Trophoblast cell (in vitro differentiated cells and primary cell): ENCODE results near the gene SLC35E2B.
"Not testable (repeated sequence)": the region's sequence is repeated elsewhere in the genome, so short reads cannot be mapped to it uniquely, and the experiment has no call there.

Experiments
- DNase-seq, 2 donors: peaks; one replicate each; pipeline ENCODE4 v3.0.0-alpha.2; 2016
- H2AFZ ChIP-seq: 2 replicates; pipeline ENCODE4 v1.6.1; 2013; ENCODE audit warnings: low read length, moderate library complexity, mild to moderate bottlenecking; ENCODE audit not compliant: insufficient read depth, poor library complexity
- H2AK5ac ChIP-seq: 2 replicates; pipeline ENCODE4 v1.6.1; 2013; ENCODE audit warnings: mild to moderate bottlenecking, low read length
- H2BK120ac ChIP-seq: 2 replicates; pipeline ENCODE4 v1.6.1; 2013; ENCODE audit warnings: low read length, mild to moderate bottlenecking, moderate library complexity; ENCODE audit not compliant: insufficient read depth, poor library complexity
- H2BK12ac ChIP-seq: 2 replicates; pipeline ENCODE4 v1.6.1; 2013; ENCODE audit warnings: mild to moderate bottlenecking, low read length, moderate library complexity
- H2BK5ac ChIP-seq: 2 replicates; pipeline ENCODE4 v1.6.1; 2013; ENCODE audit warnings: low read length, low read depth, moderate library complexity, mild to moderate bottlenecking; ENCODE audit not compliant: poor library complexity
- H3K14ac ChIP-seq: 2 replicates; pipeline ENCODE4 v1.6.1; 2013; ENCODE audit warnings: mild to moderate bottlenecking, low read length
- H3K18ac ChIP-seq: 2 replicates; pipeline ENCODE4 v1.6.1; 2013; ENCODE audit warnings: mild to moderate bottlenecking, low read length
- H3K23ac ChIP-seq: 2 replicates; pipeline ENCODE4 v1.6.1; 2013; ENCODE audit warnings: low read length
- H3K27ac ChIP-seq: 2 replicates; pipeline ENCODE4 v1.5.1; 2013; ENCODE audit warnings: low read depth, mild to moderate bottlenecking, inconsistent platforms, low read length, moderate library complexity
- H3K27me3 ChIP-seq: 2 replicates; pipeline ENCODE4 v1.6.1; 2013; ENCODE audit warnings: inconsistent platforms, mild to moderate bottlenecking, low read length, moderate library complexity; ENCODE audit not compliant: insufficient read depth
- H3K36me3 ChIP-seq, 2 experiments: 1 replicate in 1 of 2; 2 replicates in 1 of 2; pipeline ENCODE4 v1.6.1; 2013; ENCODE audit warnings: low read length in 2 of 2, mild to moderate bottlenecking in 2 of 2, moderate library complexity in 1 of 2; ENCODE audit not compliant: insufficient read depth in 2 of 2, control insufficient read depth in 1 of 2
- H3K4ac ChIP-seq: 2 replicates; pipeline ENCODE4 v1.6.1; 2013; ENCODE audit warnings: low read depth, mild to moderate bottlenecking, low read length, moderate library complexity
- H3K4me1 ChIP-seq, 2 experiments: 1 replicate in 1 of 2; 2 replicates in 1 of 2; pipeline ENCODE4 v1.6.1; 2013; ENCODE audit warnings: low read length in 2 of 2, mild to moderate bottlenecking in 2 of 2, moderate library complexity in 1 of 2; ENCODE audit not compliant: insufficient read depth in 2 of 2, control insufficient read depth in 1 of 2
- H3K4me2 ChIP-seq: 2 replicates; pipeline ENCODE4 v1.6.1; 2013; ENCODE audit warnings: inconsistent platforms, mild to moderate bottlenecking, low read length, moderate library complexity
- H3K4me3 ChIP-seq: 2 replicates; pipeline ENCODE4 v1.5.1; 2013; ENCODE audit warnings: mild to moderate bottlenecking, low read depth, low read length, inconsistent platforms
- H3K79me1 ChIP-seq: one replicate; pipeline ENCODE4 v1.6.1; 2013; ENCODE audit warnings: low read length
- H3K79me2 ChIP-seq: 2 replicates; pipeline ENCODE4 v1.6.1; 2013; ENCODE audit warnings: low read length, mild to moderate bottlenecking; ENCODE audit not compliant: control insufficient read depth, insufficient read depth, poor library complexity
- H3K9ac ChIP-seq: 2 replicates; pipeline ENCODE4 v1.6.1; 2013; ENCODE audit warnings: mild to moderate bottlenecking, low read length
- H3K9me3 ChIP-seq: 2 replicates; pipeline ENCODE4 v1.6.1; 2013; ENCODE audit warnings: low read depth, mild to moderate bottlenecking, control low read depth, inconsistent platforms, low read length; ENCODE audit not compliant: insufficient read depth
- H4K12ac ChIP-seq: 2 replicates; pipeline ENCODE4 v1.6.1; 2013; ENCODE audit warnings: low read depth, mild to moderate bottlenecking, low read length, moderate library complexity
- H4K8ac ChIP-seq: 2 replicates; pipeline ENCODE4 v1.6.1; 2013; ENCODE audit warnings: low read depth, mild to moderate bottlenecking, low read length, moderate library complexity
- H4K91ac ChIP-seq: one replicate; pipeline ENCODE4 v1.6.1; 2013; ENCODE audit warnings: low read depth, mild to moderate bottlenecking, low read length, moderate library complexity
- WGBS: extraction: QIAGEN DNeasy Blood & Tissue Kit; methylation state at CpG from one replicate; pipeline ENCODE4 v1.1.7; 2013; ENCODE audit warnings: missing lambda C conversion rate; ENCODE audit not compliant: insufficient read length, insufficient coverage; ENCODE audit errors: extremely low coverage; 5-methylcytosine and 5-hydroxymethylcytosine counted together

The SLC35E2B gene

GRCh38 chr1:1637479-1637875, 55.1 kb downstream of the SLC35E2B start:
- WGBS, result no CpG with 5 or more reads among the region's 14 CpGs

GRCh38 chr1:1636621-1637478, 55.7 kb downstream of the SLC35E2B start:
- H3K14ac ChIP-seq, H4K91ac ChIP-seq, H2AFZ ChIP-seq, DNase-seq, H2BK120ac ChIP-seq, H3K23ac ChIP-seq, H2BK5ac ChIP-seq, H2AK5ac ChIP-seq, H2BK12ac ChIP-seq, H4K8ac ChIP-seq, H3K79me2 ChIP-seq, H3K4me2 ChIP-seq, H3K27ac ChIP-seq, H3K9me3 ChIP-seq, H3K27me3 ChIP-seq, H3K9ac ChIP-seq, H3K4ac ChIP-seq, H3K4me3 ChIP-seq, H3K4me1 ChIP-seq, H3K18ac ChIP-seq, H4K12ac ChIP-seq, H3K79me1 ChIP-seq: not testable (repeated sequence)
- WGBS, result no CpG with 5 or more reads among the region's 37 CpGs
- H3K36me3 ChIP-seq, result peaks cover 28 to 38% of the 10 kb centered on the region in 2 experiments

More at GRCh38 chr1:1637479-1637875, 55.1 kb downstream of the SLC35E2B start:
- H2AK5ac ChIP-seq, H3K14ac ChIP-seq, H3K9me3 ChIP-seq, H3K79me2 ChIP-seq, H3K4me2 ChIP-seq, H2AFZ ChIP-seq, H4K8ac ChIP-seq, H3K27me3 ChIP-seq, H3K23ac ChIP-seq, H3K27ac ChIP-seq, H4K91ac ChIP-seq, H2BK5ac ChIP-seq, H3K79me1 ChIP-seq, H3K9ac ChIP-seq, H2BK120ac ChIP-seq, DNase-seq, H3K4me3 ChIP-seq, H3K4me1 ChIP-seq, H2BK12ac ChIP-seq, H3K18ac ChIP-seq, H3K4ac ChIP-seq, H4K12ac ChIP-seq: not testable (repeated sequence)
- peaks cover 28 to 38% of the 10 kb centered on the region in 2 experiments for H3K36me3 ChIP-seq

- not testable (repeated sequence) for H3K4ac ChIP-seq, H3K4me1 ChIP-seq, H2BK5ac ChIP-seq, H2AK5ac ChIP-seq, H3K9ac ChIP-seq, H3K4me2 ChIP-seq, H3K14ac ChIP-seq, DNase-seq, H2BK12ac ChIP-seq, H3K23ac ChIP-seq, H3K79me2 ChIP-seq, H4K91ac ChIP-seq, H2BK120ac ChIP-seq, H3K79me1 ChIP-seq, H3K18ac ChIP-seq, H4K12ac ChIP-seq, H3K9me3 ChIP-seq, H3K27ac ChIP-seq, H3K4me3 ChIP-seq, H2AFZ ChIP-seq, H4K8ac ChIP-seq
- Histone ChIP-seq H3K27me3 (peaks cover 20% of the 10 kb centered on the region), H3K36me3 (peaks cover 22 to 27% of the 10 kb centered on the region in 2 experiments)
- no CpG with 5 or more reads among the region's 13 CpGs for WGBS
These were observed 58.0 kb downstream of the SLC35E2B start for GRCh38 chr1:1634613-1635012.

GRCh38 chr1:1633409-1633808, 59.2 kb downstream of the SLC35E2B start:
- H2BK120ac ChIP-seq, H3K4ac ChIP-seq, H4K8ac ChIP-seq, H3K14ac ChIP-seq, H2BK5ac ChIP-seq, H3K79me2 ChIP-seq, H2AFZ ChIP-seq, H3K23ac ChIP-seq, H3K9ac ChIP-seq, H2AK5ac ChIP-seq, H2BK12ac ChIP-seq, H3K18ac ChIP-seq, DNase-seq, H4K12ac ChIP-seq, H4K91ac ChIP-seq, H3K79me1 ChIP-seq, H3K27ac ChIP-seq, H3K4me3 ChIP-seq, H3K4me2 ChIP-seq: not testable (repeated sequence)
- peaks cover 26% of the 10 kb centered on the region for H3K27me3 ChIP-seq
- H3K9me3 ChIP-seq, result peaks cover 10% of the 10 kb centered on the region
- H3K36me3 ChIP-seq, result peaks cover 20 to 24% of the 10 kb centered on the region in 2 experiments
- peaks cover 4 to 14% of the 10 kb centered on the region in 2 experiments for H3K4me1 ChIP-seq
- WGBS, result no CpG with 5 or more reads among the region's 35 CpGs
